ENCODE results near the gene TMEM238. TPM values are rescaled to one million over a fixed set of nuclear protein-coding genes. Genes with fewer than 3 reads are reported as not detected.

Gene TMEM238
- polyA plus RNA-seq, 1 donor from 2014 or later: not detected

DNA sequence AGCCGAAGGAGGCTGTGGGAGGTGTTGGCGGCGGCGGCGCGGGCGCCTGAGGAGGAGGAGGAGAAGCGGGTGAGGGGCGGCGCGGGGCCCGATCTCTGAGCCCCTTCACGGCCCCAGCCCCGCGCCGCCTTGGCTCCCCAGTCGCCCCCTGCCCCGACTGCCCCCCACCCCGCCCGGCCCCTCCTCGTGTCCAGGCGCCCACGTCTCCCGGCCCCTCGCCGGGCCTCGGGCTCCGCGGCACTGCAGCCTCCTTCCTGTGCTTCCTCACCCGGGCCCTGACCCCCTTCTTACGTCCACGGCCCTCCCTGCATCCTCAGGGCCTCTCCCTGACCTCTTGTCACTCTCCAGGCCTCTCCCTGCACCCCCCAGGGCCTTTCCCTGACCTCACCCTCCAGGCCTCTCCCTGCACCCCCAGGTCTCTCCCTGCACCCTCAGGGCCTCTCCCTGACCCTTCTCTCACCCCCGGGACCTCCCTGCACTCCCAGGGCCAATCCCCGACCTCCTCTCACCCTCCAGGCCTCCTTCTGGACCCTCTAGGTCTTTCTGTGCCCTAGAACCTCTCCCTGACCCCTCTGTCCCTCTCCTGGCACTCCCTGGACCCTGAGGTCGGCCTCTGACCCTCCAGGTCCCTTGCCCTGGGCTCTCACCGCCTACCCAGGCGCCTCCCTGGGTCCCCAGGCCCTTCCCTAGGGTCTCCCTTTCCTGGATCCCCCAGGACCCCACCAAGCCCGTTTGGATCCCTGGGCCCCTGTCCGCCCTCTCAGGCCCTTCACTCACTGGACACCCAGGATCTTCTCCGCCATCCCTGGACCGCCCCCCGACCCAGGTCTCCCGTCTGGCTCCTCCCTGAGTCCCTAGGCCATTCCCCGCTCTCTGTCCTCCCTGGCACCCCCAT lies 44.0 kb downstream of the TMEM238 start:
- H3K27ac ChIP-seq (ENCODE audit: low read length): peak overlapping the region; percentile 98
- no peaks in the 10 kb centered on the region for H3K36me3 ChIP-seq (ENCODE audit: insufficient read depth, low read length)
- H3K4me3 ChIP-seq (ENCODE audit: low read length): peak overlapping the region; percentile 95
- H3K9me3 ChIP-seq (ENCODE audit: low read length): no peaks in the 10 kb centered on the region
- no peaks in the 10 kb centered on the region for H3F3A ChIP-seq (ENCODE audit: insufficient read depth, low read length, poor library complexity, severe bottlenecking)
- H3K9me2 ChIP-seq (ENCODE audit: insufficient read depth, low read length): no peaks in the 10 kb centered on the region
- peak overlapping the region; percentile 99 for H3K9ac ChIP-seq (ENCODE audit: low read length)
- no peaks in the 10 kb centered on the region for H3K27me3 ChIP-seq (ENCODE audit: insufficient read depth, low read depth, low read length)
- H3K79me2 ChIP-seq (replicated peaks; ENCODE audit: insufficient read depth, low read length): peaks cover 10% of the 10 kb centered on the region
- peaks cover 5% of the 10 kb centered on the region for H4K20me1 ChIP-seq (ENCODE audit: insufficient read depth)
- TF ChIP-seq EP300 (conservative IDR thresholded peaks at IDR 0.05; ENCODE audit: poor library complexity, severe bottlenecking): no peak
- TF ChIP-seq SMC3 (conservative IDR thresholded peaks at IDR 0.05; ENCODE audit: poor library complexity): no peak
- TF ChIP-seq MXI1 (conservative IDR thresholded peaks at IDR 0.05; ENCODE audit: poor library complexity, severe bottlenecking): no peak
- TF ChIP-seq, protein P1, sequence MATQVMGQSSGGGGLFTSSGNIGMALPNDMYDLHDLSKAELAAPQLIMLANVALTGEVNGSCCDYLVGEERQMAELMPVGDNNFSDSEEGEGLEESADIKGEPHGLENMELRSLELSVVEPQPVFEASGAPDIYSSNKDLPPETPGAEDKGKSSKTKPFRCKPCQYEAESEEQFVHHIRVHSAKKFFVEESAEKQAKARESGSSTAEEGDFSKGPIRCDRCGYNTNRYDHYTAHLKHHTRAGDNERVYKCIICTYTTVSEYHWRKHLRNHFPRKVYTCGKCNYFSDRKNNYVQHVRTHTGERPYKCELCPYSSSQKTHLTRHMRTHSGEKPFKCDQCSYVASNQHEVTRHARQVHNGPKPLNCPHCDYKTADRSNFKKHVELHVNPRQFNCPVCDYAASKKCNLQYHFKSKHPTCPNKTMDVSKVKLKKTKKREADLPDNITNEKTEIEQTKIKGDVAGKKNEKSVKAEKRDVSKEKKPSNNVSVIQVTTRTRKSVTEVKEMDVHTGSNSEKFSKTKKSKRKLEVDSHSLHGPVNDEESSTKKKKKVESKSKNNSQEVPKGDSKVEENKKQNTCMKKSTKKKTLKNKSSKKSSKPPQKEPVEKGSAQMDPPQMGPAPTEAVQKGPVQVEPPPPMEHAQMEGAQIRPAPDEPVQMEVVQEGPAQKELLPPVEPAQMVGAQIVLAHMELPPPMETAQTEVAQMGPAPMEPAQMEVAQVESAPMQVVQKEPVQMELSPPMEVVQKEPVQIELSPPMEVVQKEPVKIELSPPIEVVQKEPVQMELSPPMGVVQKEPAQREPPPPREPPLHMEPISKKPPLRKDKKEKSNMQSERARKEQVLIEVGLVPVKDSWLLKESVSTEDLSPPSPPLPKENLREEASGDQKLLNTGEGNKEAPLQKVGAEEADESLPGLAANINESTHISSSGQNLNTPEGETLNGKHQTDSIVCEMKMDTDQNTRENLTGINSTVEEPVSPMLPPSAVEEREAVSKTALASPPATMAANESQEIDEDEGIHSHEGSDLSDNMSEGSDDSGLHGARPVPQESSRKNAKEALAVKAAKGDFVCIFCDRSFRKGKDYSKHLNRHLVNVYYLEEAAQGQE (IDR thresholded peaks at IDR 0.05; ENCODE audit: borderline replicate concordance): peak; percentile 48
- TF ChIP-seq TAF1 (IDR thresholded peaks at IDR 0.05; ENCODE audit: low read depth): peak; percentile 91
- TF ChIP-seq RAD21 (conservative IDR thresholded peaks at IDR 0.05): no peak
- peak; percentile 99 for TF ChIP-seq POLR2AphosphoS5 (IDR thresholded peaks at IDR 0.05)
- no peak overlapping the region for H2AFZ ChIP-seq (ENCODE audit: low read depth, low read length)
- peak overlapping the region; percentile 100 for H3K4me2 ChIP-seq (ENCODE audit: low read length)

DNA sequence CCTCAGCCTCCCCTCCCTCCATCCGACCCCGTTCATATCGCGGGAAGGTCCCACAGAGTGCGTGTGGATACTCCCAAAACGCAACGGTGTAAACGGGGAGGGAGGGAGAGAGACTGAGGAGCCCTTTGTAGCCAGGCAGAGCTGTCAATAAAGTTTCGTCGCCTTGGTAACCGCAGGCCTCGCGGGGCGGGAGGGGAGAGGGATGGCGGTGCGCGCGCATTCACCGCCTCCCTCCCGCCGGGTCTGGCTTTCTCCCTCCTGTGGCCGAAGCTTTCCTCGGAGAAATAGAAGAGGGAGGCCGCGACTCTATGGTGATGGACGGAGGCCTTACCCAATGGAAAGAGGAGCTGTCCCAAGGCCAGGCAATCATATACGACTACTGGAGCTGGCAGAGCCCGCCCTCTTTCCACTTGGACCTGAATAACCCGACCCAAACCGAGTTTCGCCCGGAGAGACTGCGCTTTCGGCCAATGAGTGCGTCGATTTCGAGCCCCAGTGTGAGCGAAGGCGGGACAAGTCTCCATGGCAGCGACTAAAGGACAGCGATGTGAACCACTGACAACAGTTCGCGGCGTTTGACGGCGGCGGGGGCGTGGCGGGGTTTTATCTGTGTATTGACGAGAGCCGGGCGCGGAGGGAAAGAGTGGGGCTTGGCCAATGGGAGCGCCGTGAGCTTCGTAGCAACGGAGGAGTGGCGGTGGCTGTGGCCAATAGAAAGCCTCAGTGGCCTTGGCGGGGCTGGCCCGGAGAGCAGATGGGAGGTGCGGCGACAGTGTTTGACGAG lies 44.8 kb downstream of the TMEM238 start, which contains the start of gene KMT5C:
Gene KMT5C (plus strand): TSS at position 772 of the 784 bp plus-strand sequence. CDS start 2,061 bp downstream, outside the sequence.
- H3K9ac ChIP-seq (ENCODE audit: low read length): peak within 1 kb of the TSS; percentile 99
- no peaks in the 10 kb centered on the region for H3K9me2 ChIP-seq (ENCODE audit: insufficient read depth, low read length)
- peak; percentile 29 for TF ChIP-seq TAF1 (IDR thresholded peaks at IDR 0.05; ENCODE audit: low read depth)
- TF ChIP-seq, protein P1 (IDR thresholded peaks at IDR 0.05; ENCODE audit: borderline replicate concordance): peak; percentile 65
- TF ChIP-seq EZH2 (IDR thresholded peaks at IDR 0.05; ENCODE audit: borderline replicate concordance, insufficient read depth, low read length, poor library complexity, severe bottlenecking): no peak
- no peak for TF ChIP-seq SMC3 (conservative IDR thresholded peaks at IDR 0.05; ENCODE audit: poor library complexity)
- TF ChIP-seq, protein P2, sequence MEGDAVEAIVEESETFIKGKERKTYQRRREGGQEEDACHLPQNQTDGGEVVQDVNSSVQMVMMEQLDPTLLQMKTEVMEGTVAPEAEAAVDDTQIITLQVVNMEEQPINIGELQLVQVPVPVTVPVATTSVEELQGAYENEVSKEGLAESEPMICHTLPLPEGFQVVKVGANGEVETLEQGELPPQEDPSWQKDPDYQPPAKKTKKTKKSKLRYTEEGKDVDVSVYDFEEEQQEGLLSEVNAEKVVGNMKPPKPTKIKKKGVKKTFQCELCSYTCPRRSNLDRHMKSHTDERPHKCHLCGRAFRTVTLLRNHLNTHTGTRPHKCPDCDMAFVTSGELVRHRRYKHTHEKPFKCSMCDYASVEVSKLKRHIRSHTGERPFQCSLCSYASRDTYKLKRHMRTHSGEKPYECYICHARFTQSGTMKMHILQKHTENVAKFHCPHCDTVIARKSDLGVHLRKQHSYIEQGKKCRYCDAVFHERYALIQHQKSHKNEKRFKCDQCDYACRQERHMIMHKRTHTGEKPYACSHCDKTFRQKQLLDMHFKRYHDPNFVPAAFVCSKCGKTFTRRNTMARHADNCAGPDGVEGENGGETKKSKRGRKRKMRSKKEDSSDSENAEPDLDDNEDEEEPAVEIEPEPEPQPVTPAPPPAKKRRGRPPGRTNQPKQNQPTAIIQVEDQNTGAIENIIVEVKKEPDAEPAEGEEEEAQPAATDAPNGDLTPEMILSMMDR (IDR thresholded peaks at IDR 0.05; ENCODE audit: poor library complexity, severe bottlenecking): peak; percentile 69
- no peak for TF ChIP-seq RAD21 (conservative IDR thresholded peaks at IDR 0.05)
- TF ChIP-seq EP300 (conservative IDR thresholded peaks at IDR 0.05; ENCODE audit: poor library complexity, severe bottlenecking): peak; percentile 8
- TF ChIP-seq POLR2AphosphoS5 (IDR thresholded peaks at IDR 0.05): peak; percentile 89
- TF ChIP-seq MXI1 (conservative IDR thresholded peaks at IDR 0.05; ENCODE audit: poor library complexity, severe bottlenecking): peak; percentile 44
- peak within 1 kb of the TSS; percentile 95 for H3K4me3 ChIP-seq (ENCODE audit: low read length)
- H4K20me1 ChIP-seq (ENCODE audit: insufficient read depth): peaks cover 5% of the 10 kb centered on the region
- H3K79me2 ChIP-seq (replicated peaks; ENCODE audit: insufficient read depth, low read length): peaks cover 10% of the 10 kb centered on the region
- no peaks in the 10 kb centered on the region for H3F3A ChIP-seq (ENCODE audit: insufficient read depth, low read length, poor library complexity, severe bottlenecking)
- H3K27ac ChIP-seq (ENCODE audit: low read length): peak within 1 kb of the TSS; percentile 100
- H3K9me3 ChIP-seq (ENCODE audit: low read length): no peaks in the 10 kb centered on the region
- no peaks in the 10 kb centered on the region for H3K27me3 ChIP-seq (ENCODE audit: insufficient read depth, low read depth, low read length)
- H2AFZ ChIP-seq (ENCODE audit: low read depth, low read length): peak within 1 kb of the TSS; percentile 62
- H3K36me3 ChIP-seq (ENCODE audit: insufficient read depth, low read length): no peaks in the 10 kb centered on the region
- peak within 1 kb of the TSS; percentile 100 for H3K4me2 ChIP-seq (ENCODE audit: low read length)

All from neural cell (in vitro differentiated cells).